ENCODE data around the gene ELOVL2. TPM values are rescaled to one million over a fixed set of nuclear protein-coding genes. Genes with fewer than 3 reads are reported as not detected.
A peak's percentile ranks its signal among the peaks of the same experiment; 100 is the strongest.

ELOVL2 gene
- total RNA-seq, 1 donor from 2014 or later = 0.25 TPM

DNA sequence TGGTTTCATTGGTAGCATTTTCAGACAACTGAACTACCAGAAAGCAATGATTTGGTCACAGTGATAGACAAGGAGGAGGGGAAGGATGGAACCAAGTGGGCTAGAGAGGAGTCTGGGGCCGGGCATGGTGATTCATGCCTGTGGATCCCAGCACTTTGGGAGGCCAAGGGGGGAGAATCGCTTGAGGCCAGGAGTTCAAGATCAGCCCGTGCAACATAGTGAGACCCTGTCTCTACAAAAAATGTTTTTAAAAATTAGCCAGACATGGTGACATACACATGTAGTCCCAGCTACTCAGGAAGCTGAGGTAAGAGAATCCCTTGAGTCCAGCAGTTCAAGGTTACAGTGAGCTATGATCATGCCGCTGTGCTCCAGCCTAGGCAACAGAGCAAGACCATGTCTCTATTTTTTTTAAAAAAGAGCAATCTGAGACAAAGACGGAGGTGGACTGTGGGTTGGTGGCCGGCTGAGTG is 86.7 kb downstream of the ELOVL2 start:
- Histone ChIP-seq H3K36me3 (no peaks in the 10 kb centered on the region), H3K4me3 (no peak overlapping the region), H3K9me3 (no peaks in the 10 kb centered on the region), H3K4me1 (no peaks in the 10 kb centered on the region), H3K27me3 (no peaks in the 10 kb centered on the region), H3K27ac (no peak overlapping the region)
- intact Hi-C loops (cut with DNase I) = loop anchor here (10.0 kb wide), 1 partner anchor 107 kb away; no protein-coding TSS in a partner anchor
- DNase-seq (ENCODE audit: extremely low spot score in 2 of 2) = no peak
- TF ChIP-seq, protein P1, sequence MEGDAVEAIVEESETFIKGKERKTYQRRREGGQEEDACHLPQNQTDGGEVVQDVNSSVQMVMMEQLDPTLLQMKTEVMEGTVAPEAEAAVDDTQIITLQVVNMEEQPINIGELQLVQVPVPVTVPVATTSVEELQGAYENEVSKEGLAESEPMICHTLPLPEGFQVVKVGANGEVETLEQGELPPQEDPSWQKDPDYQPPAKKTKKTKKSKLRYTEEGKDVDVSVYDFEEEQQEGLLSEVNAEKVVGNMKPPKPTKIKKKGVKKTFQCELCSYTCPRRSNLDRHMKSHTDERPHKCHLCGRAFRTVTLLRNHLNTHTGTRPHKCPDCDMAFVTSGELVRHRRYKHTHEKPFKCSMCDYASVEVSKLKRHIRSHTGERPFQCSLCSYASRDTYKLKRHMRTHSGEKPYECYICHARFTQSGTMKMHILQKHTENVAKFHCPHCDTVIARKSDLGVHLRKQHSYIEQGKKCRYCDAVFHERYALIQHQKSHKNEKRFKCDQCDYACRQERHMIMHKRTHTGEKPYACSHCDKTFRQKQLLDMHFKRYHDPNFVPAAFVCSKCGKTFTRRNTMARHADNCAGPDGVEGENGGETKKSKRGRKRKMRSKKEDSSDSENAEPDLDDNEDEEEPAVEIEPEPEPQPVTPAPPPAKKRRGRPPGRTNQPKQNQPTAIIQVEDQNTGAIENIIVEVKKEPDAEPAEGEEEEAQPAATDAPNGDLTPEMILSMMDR (IDR thresholded peaks at IDR 0.05) = no peak
- no peak for TF ChIP-seq POLR2A (IDR thresholded peaks at IDR 0.05)

- TF ChIP-seq POLR2AphosphoS5 (IDR thresholded peaks at IDR 0.05; ENCODE audit: insufficient read depth in 1 of 2, low read depth in 1 of 2) = no peak
- TF ChIP-seq, protein P1 (IDR thresholded peaks at IDR 0.05) = no peak
- no peak for TF ChIP-seq POLR2A (IDR thresholded peaks at IDR 0.05)
- intact Hi-C loops (cut with DNase I) = loop anchor here (10.0 kb wide), 1 partner anchor 108 kb away; no protein-coding TSS in a partner anchor
- no peaks in the 10 kb centered on the region for H3K9me3 ChIP-seq
- no peak overlapping the region for H3K27ac ChIP-seq
- H3K36me3 ChIP-seq = no peaks in the 10 kb centered on the region
- H3K4me1 ChIP-seq = no peaks in the 10 kb centered on the region
- H3K4me3 ChIP-seq = no peak overlapping the region
- no peak for DNase-seq (ENCODE audit: extremely low spot score in 2 of 2)
- H3K27me3 ChIP-seq = no peaks in the 10 kb centered on the region
These were observed 87.3 kb downstream of the ELOVL2 start for GRCh38 chr6:10956776-10957175.

- Histone ChIP-seq H3K27ac (no peak overlapping the region), H3K9me3 (no peaks in the 10 kb centered on the region), H3K27me3 (no peaks in the 10 kb centered on the region), H3K36me3 (no peaks in the 10 kb centered on the region), H3K4me1 (no peaks in the 10 kb centered on the region), H3K4me3 (no peak overlapping the region)
- intact Hi-C loops (cut with DNase I) = loop anchor here (10.0 kb wide), 1 partner anchor 110 kb away; no protein-coding TSS in a partner anchor
- no peak for DNase-seq (ENCODE audit: extremely low spot score in 2 of 2)
- TF ChIP-seq POLR2AphosphoS5 (IDR thresholded peaks at IDR 0.05; ENCODE audit: insufficient read depth in 1 of 2, low read depth in 1 of 2) (no peak), POLR2A (IDR thresholded peaks at IDR 0.05) (no peak)
- TF ChIP-seq, protein P1 (IDR thresholded peaks at IDR 0.05) = peak in 2 of 3 experiments; percentile 1 to 20
These were observed 89.5 kb downstream of the ELOVL2 start for GRCh38 chr6:10954590-10955010.

DNA sequence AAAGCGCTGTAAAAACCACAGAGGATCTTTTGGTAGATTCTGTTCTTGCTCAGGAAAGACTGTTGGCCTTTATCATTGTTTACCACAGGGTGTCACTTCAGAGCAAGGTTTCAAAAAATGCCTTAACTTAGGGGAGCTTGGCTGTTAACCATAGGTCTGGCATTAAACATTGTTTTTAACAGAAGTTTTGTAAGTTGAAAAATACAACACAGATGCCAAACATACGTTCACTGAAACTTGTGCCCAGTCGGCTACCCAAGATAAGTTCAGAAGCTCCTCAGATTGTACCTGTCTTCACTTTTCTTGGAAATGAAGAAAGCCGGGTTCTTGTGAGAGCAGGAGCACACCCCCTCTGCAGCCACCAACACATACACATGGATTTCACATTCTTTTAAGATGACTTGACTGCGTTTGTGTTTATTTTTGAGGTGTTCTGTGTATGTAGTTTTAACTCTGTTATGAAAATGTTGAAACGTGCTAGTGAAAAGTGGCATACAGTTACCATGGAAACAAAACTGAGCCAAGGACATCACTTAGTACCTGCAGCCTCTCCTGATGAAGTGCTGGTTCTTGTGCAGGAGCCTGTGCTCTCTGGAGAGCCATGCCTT is 92.3 kb downstream of the ELOVL2 start:
- H3K27me3 ChIP-seq = no peaks in the 10 kb centered on the region
- DNase-seq (ENCODE audit: extremely low spot score in 2 of 2) = no peak
- no peaks in the 10 kb centered on the region for H3K36me3 ChIP-seq
- no peaks in the 10 kb centered on the region for H3K4me1 ChIP-seq
- H3K9me3 ChIP-seq = no peaks in the 10 kb centered on the region
- H3K27ac ChIP-seq = no peak overlapping the region
- intact Hi-C loops (cut with DNase I) = loop anchor here (10.0 kb wide), 1 partner anchor 113 kb away; no protein-coding TSS in a partner anchor
- no peak overlapping the region for H3K4me3 ChIP-seq
- no peak for TF ChIP-seq POLR2A (IDR thresholded peaks at IDR 0.05)
- TF ChIP-seq, protein P1 (IDR thresholded peaks at IDR 0.05) = peak in 1 of 3 experiments; percentile 35
- TF ChIP-seq POLR2AphosphoS5 (IDR thresholded peaks at IDR 0.05; ENCODE audit: insufficient read depth in 1 of 2, low read depth in 1 of 2) = no peak

Measured in vagina (tissue), 2 donors.